ENCODE data around the gene SARS2.

- TF ChIP-seq CTCF (IDR thresholded peaks at IDR 0.05) (no peak), POLR2A (IDR thresholded peaks at IDR 0.05) (no peak), POLR2AphosphoS5 (IDR thresholded peaks at IDR 0.05; ENCODE audit: insufficient read depth in 1 of 2, low read depth in 1 of 2) (no peak)
Measured at GRCh38 chr19:38956264-38956663, 25.7 kb upstream of the SARS2 start.

All from vagina (tissue), 2 donors.